Effector memory CD8-positive, alpha-beta T cell (primary cell): ENCODE results near the gene DAGLB.

ENCODE experiments used
- ATAC-seq: fragments of 150-1000 bp; cut with Tn5 transposase; replicated peaks from 2 replicates; pipeline ENCODE4 v1.10.0; 2021; ENCODE audit warnings: mild to moderate bottlenecking, moderate library complexity
- DNase-seq, 3 experiments: peaks; one replicate each; pipeline ENCODE4 v3.0.0; 2021
- H3K27ac Mint-ChIP-seq, 2 donors: one replicate each; pipeline ENCODE4 v1.8.0; 2022; ENCODE audit warnings: mild to moderate bottlenecking in 2 of 2, mixed read lengths in 2 of 2, moderate library complexity in 2 of 2
- H3K27me3 Mint-ChIP-seq, 2 donors: one replicate each; pipeline ENCODE4 v1.8.0; 2022; ENCODE audit warnings: mixed read lengths in 2 of 2
- H3K36me3 Mint-ChIP-seq: one replicate; pipeline ENCODE4 v1.8.0; 2022; ENCODE audit warnings: mild to moderate bottlenecking, moderate library complexity, mixed read lengths; ENCODE audit not compliant: insufficient read depth
- H3K4me1 Mint-ChIP-seq, 2 donors: one replicate each; pipeline ENCODE4 v1.8.0; 2022; ENCODE audit warnings: low read depth in 2 of 2, mixed read lengths in 2 of 2
- H3K4me3 Mint-ChIP-seq, 2 donors: one replicate each; pipeline ENCODE4 v1.8.0; 2022; ENCODE audit warnings: mild to moderate bottlenecking in 2 of 2, mixed read lengths in 2 of 2, moderate library complexity in 2 of 2
- H3K9me3 Mint-ChIP-seq, 2 donors: one replicate each; pipeline ENCODE4 v1.8.0; 2022; ENCODE audit warnings: mixed read lengths in 2 of 2

DAGLB gene

GRCh38 chr7:6435486-6436384, 12.0 kb downstream of the DAGLB start:
- Mint-ChIP-seq H3K4me3 (peak overlapping the region; percentile 39 to 43), H3K27ac (peak overlapping the region; percentile 60 to 74), H3K9me3 (no peaks in the 10 kb centered on the region), H3K4me1 (peaks cover 5 to 18% of the 10 kb centered on the region in 2 donors), H3K27me3 (no peaks in the 10 kb centered on the region), H3K36me3 (peaks cover 28% of the 10 kb centered on the region)
- DNase-seq (peak; percentile 86 to 87 (median 87)), ATAC-seq (peak; percentile 99)

- peaks cover 4 to 13% of the 10 kb centered on the region in 2 donors for H3K4me1 Mint-ChIP-seq
- H3K9me3 Mint-ChIP-seq, result no peaks in the 10 kb centered on the region
- H3K27me3 Mint-ChIP-seq, result no peaks in the 10 kb centered on the region
- DNase-seq (no peak), ATAC-seq (no peak)
- H3K27ac Mint-ChIP-seq, result peak overlapping the region; percentile 13 to 26
- H3K36me3 Mint-ChIP-seq, result peaks cover 25% of the 10 kb centered on the region
- no peak overlapping the region for H3K4me3 Mint-ChIP-seq
Measured at GRCh38 chr7:6433784-6434615, 13.8 kb downstream of the DAGLB start.

GRCh38 chr7:6432781-6433180, 15.0 kb downstream of the DAGLB start:
- Mint-ChIP-seq H3K9me3 (no peaks in the 10 kb centered on the region), H3K36me3 (peaks cover 35% of the 10 kb centered on the region), H3K4me1 (peaks cover 4 to 9% of the 10 kb centered on the region in 2 donors), H3K27ac (no peak overlapping the region), H3K27me3 (no peaks in the 10 kb centered on the region), H3K4me3 (no peak overlapping the region)
- no peak for ATAC-seq
- DNase-seq, result no peak

GRCh38 chr7:6430974-6431373, 16.8 kb downstream of the DAGLB start:
- no peak overlapping the region for H3K27ac Mint-ChIP-seq
- peaks cover 4 to 6% of the 10 kb centered on the region in 2 donors for H3K4me1 Mint-ChIP-seq
- no peak for DNase-seq
- no peaks in the 10 kb centered on the region for H3K9me3 Mint-ChIP-seq
- H3K27me3 Mint-ChIP-seq, result no peaks in the 10 kb centered on the region
- no peak overlapping the region for H3K4me3 Mint-ChIP-seq
- H3K36me3 Mint-ChIP-seq, result peaks cover 39% of the 10 kb centered on the region
- ATAC-seq, result no peak

- DNase-seq (no peak), ATAC-seq (no peak)
- Mint-ChIP-seq H3K27ac (no peak overlapping the region), H3K9me3 (no peaks in the 10 kb centered on the region), H3K4me3 (no peak overlapping the region), H3K36me3 (peaks cover 39% of the 10 kb centered on the region), H3K27me3 (no peaks in the 10 kb centered on the region), H3K4me1 (peaks cover under 1% of the 10 kb centered on the region in 2 donors)
Measured at GRCh38 chr7:6430271-6430940, 17.3 kb downstream of the DAGLB start.

GRCh38 chr7:6425948-6426347, 21.8 kb downstream of the DAGLB start:
- no peak for ATAC-seq
- no peak overlapping the region for H3K27ac Mint-ChIP-seq
- no peaks in the 10 kb centered on the region for H3K27me3 Mint-ChIP-seq
- peaks cover 41% of the 10 kb centered on the region for H3K36me3 Mint-ChIP-seq
- H3K9me3 Mint-ChIP-seq, result no peaks in the 10 kb centered on the region
- DNase-seq, result no peak
- no peak overlapping the region for H3K4me3 Mint-ChIP-seq
- peaks cover 1 to 5% of the 10 kb centered on the region in 2 donors for H3K4me1 Mint-ChIP-seq

- Mint-ChIP-seq H3K4me1 (peaks cover 1 to 5% of the 10 kb centered on the region in 2 donors), H3K9me3 (no peaks in the 10 kb centered on the region), H3K27me3 (no peaks in the 10 kb centered on the region), H3K27ac (no peak overlapping the region), H3K36me3 (peaks cover 37% of the 10 kb centered on the region), H3K4me3 (no peak overlapping the region)
- no peak for ATAC-seq
- DNase-seq, result no peak
Measured at GRCh38 chr7:6423942-6424701, 23.6 kb downstream of the DAGLB start.

- DNase-seq, result no peak
- Mint-ChIP-seq H3K36me3 (peaks cover 29% of the 10 kb centered on the region), H3K27me3 (no peaks in the 10 kb centered on the region), H3K4me3 (peak overlapping the region in 1 of 2 donors; percentile 59), H3K9me3 (no peaks in the 10 kb centered on the region), H3K27ac (peak overlapping the region; percentile 19 to 90), H3K4me1 (peaks cover 1 to 5% of the 10 kb centered on the region in 2 donors)
- ATAC-seq, result peak; percentile 77
Measured at GRCh38 chr7:6422926-6423632, 24.7 kb downstream of the DAGLB start.

- Mint-ChIP-seq H3K27me3 (no peaks in the 10 kb centered on the region), H3K36me3 (peaks cover 25% of the 10 kb centered on the region), H3K4me3 (no peak overlapping the region), H3K9me3 (no peaks in the 10 kb centered on the region), H3K27ac (peak overlapping the region; percentile 19 to 90), H3K4me1 (peaks cover 1 to 5% of the 10 kb centered on the region in 2 donors)
- DNase-seq, result no peak
- no peak for ATAC-seq
Measured at GRCh38 chr7:6422095-6422494, 25.7 kb downstream of the DAGLB start.

- peaks cover 39% of the 10 kb centered on the region for H3K36me3 Mint-ChIP-seq
- no peak for ATAC-seq
- no peak overlapping the region for H3K4me3 Mint-ChIP-seq
- H3K4me1 Mint-ChIP-seq, result peaks cover 1 to 5% of the 10 kb centered on the region in 2 donors
- no peak overlapping the region for H3K27ac Mint-ChIP-seq
- no peaks in the 10 kb centered on the region for H3K9me3 Mint-ChIP-seq
- no peaks in the 10 kb centered on the region for H3K27me3 Mint-ChIP-seq
- no peak for DNase-seq
Measured at GRCh38 chr7:6420680-6421079, 27.1 kb downstream of the DAGLB start.

- peaks cover 48% of the 10 kb centered on the region for H3K36me3 Mint-ChIP-seq
- no peak for ATAC-seq
- no peaks in the 10 kb centered on the region for H3K9me3 Mint-ChIP-seq
- no peak overlapping the region for H3K27ac Mint-ChIP-seq
- no peak for DNase-seq
- no peaks in the 10 kb centered on the region for H3K27me3 Mint-ChIP-seq
- peaks cover 1 to 5% of the 10 kb centered on the region in 2 donors for H3K4me1 Mint-ChIP-seq
- H3K4me3 Mint-ChIP-seq, result no peak overlapping the region
Measured at GRCh38 chr7:6419310-6419773, 28.4 kb downstream of the DAGLB start.

- Mint-ChIP-seq H3K27me3 (no peaks in the 10 kb centered on the region), H3K4me1 (no peaks in the 10 kb centered on the region), H3K4me3 (no peak overlapping the region), H3K27ac (peak overlapping the region in 1 of 2 donors; percentile 46), H3K36me3 (peaks cover 43% of the 10 kb centered on the region), H3K9me3 (no peaks in the 10 kb centered on the region)
- DNase-seq, result no peak
- no peak for ATAC-seq
Measured at GRCh38 chr7:6417408-6417807, 30.3 kb downstream of the DAGLB start.
